HepG2 (cell line): ENCODE data around the gene GALNT1. TPM values are rescaled to one million over a fixed set of nuclear protein-coding genes. Genes with fewer than 3 reads are reported as not detected.
A peak's percentile ranks its signal among the peaks of the same experiment; 100 is the strongest.

Source experiments
- ATAC-seq: fragments of 200-7000 bp; cut with Tn5 transposase; 3 replicates; pipeline ENCODE4 v1.9.1; 2020; ENCODE audit warnings: mild to moderate bottlenecking, moderate library complexity
- BruUV-seq: library from RNA; stranded (reverse); fragments of 400-500 nt; replicated peaks from 2 replicates; lab custom pipeline; 2021; lab: Mats Ljungman, UMichigan
- CTCF ChIA-PET: fragments of 300-600 bp; formaldehyde crosslinking; extraction: SDS; loops from one replicate; lab custom pipeline; 2021; ENCODE audit warnings: low total read pairs, inconsistent platforms, low intra/inter-chr PET ratio; lab: Yijun Ruan, JAX
- POLR2A ChIA-PET: fragments of 350-600 bp; sonication (Branson Sonifier 250); formaldehyde crosslinking; loops from one replicate; lab custom pipeline; 2020; ENCODE audit warnings: antibody characterized with exemption, inconsistent platforms; lab: Yijun Ruan, JAX
- DNase-seq: peaks from one replicate; pipeline ENCODE4 v3.0.0-alpha.2; 2015; ENCODE audit warnings: low spot score
- FAIRE-seq: peaks from 3 replicates; lab custom pipeline; 2011; peaks lifted over from hg19 to GRCh38; lab: Jason Lieb, UNC
- H2AFZ ChIP-seq: one replicate; pipeline ENCODE4 v1.6.1; 2011; ENCODE audit warnings: low read length, inconsistent platforms
- H3K27ac ChIP-seq: fragments of 300-600 bp; 3 replicates; pipeline ENCODE4 v1.8.0; 2011; ENCODE audit warnings: mixed run types, mild to moderate bottlenecking, mixed read lengths, low read length, inconsistent platforms; ENCODE audit not compliant: insufficient read depth; ENCODE audit errors: extremely low read length
- H3K27me3 ChIP-seq, 2 experiments: fragments of 200-600 bp in 1 of 2; 2 replicates in 1 of 2; 3 replicates in 1 of 2; pipeline versions ENCODE4 v1.6.0 to v1.8.0; 2011; ENCODE audit warnings: low read length in 2 of 2, mild to moderate bottlenecking in 2 of 2, moderate library complexity in 2 of 2, inconsistent platforms in 1 of 2; ENCODE audit not compliant: insufficient read depth in 2 of 2, control insufficient read depth in 1 of 2
- H3K36me3 ChIP-seq, 2 experiments: fragments of 200-600 bp in 1 of 2; replicated peaks in 1 of 2; 2 replicates in 1 of 2; 3 replicates in 1 of 2; pipeline versions ENCODE4 v1.5.1 to v1.8.0; 2011; ENCODE audit warnings: low read length in 2 of 2, inconsistent platforms in 1 of 2; ENCODE audit not compliant: insufficient read depth in 2 of 2, control insufficient read depth in 1 of 2
- H3K4me1 ChIP-seq: 2 replicates; pipeline ENCODE4 v1.5.1; 2012; ENCODE audit warnings: low read length, inconsistent platforms; ENCODE audit not compliant: insufficient read depth
- H3K4me2 ChIP-seq: 2 replicates; pipeline ENCODE4 v1.6.0; 2011; ENCODE audit warnings: low read depth, low read length, inconsistent platforms
- H3K4me3 ChIP-seq, 3 experiments: fragments of 200-600 bp in 1 of 3; sonication (generic), shearing (Covaris generic) in 1 of 3; replicated peaks in 1 of 3; 2 replicates each; pipeline ENCODE4 v1.5.1; 2011 to 2016; ENCODE audit warnings: low read length in 3 of 3, inconsistent platforms in 2 of 3, low read depth in 2 of 3, mild to moderate bottlenecking in 2 of 3, control low read depth in 1 of 3, mixed read lengths in 1 of 3; ENCODE audit not compliant: insufficient read depth in 1 of 3
- H3K79me2 ChIP-seq: one replicate; pipeline ENCODE4 v1.6.1; 2011; ENCODE audit warnings: low read length, inconsistent platforms; ENCODE audit not compliant: insufficient read depth
- H3K9ac ChIP-seq: 2 replicates; pipeline ENCODE4 v1.6.0; 2011; ENCODE audit warnings: mild to moderate bottlenecking, low read depth, low read length, inconsistent platforms; ENCODE audit not compliant: insufficient read depth
- H3K9me3 ChIP-seq: 2 replicates; pipeline ENCODE4 v1.5.1; 2012; ENCODE audit warnings: mild to moderate bottlenecking, low read length
- H4K20me1 ChIP-seq: 2 replicates; pipeline ENCODE4 v1.6.0; 2011; ENCODE audit warnings: inconsistent platforms, mild to moderate bottlenecking, low read length, moderate library complexity; ENCODE audit not compliant: insufficient read depth
- KLF11 ChIP-seq: IDR thresholded peaks from 2 replicates; pipeline ENCODE4 v1.6.1; 2016; ENCODE audit warnings: missing compliant biosample characterization
- MAFK ChIP-seq, 2 experiments: IDR thresholded peaks in 1 of 2; conservative IDR thresholded peaks in 1 of 2; 2 replicates each; pipeline ENCODE4 v1.6.1; 2011; ENCODE audit warnings: improper control_type of control experiment in 2 of 2, low read length in 2 of 2
- NFYC ChIP-seq: IDR thresholded peaks from 2 replicates; pipeline ENCODE4 v1.6.1; 2016; ENCODE audit warnings: missing genetic modification reagents, missing compliant biosample characterization
- SRSF4 ChIP-seq: fragments of 200-400 bp; formaldehyde crosslinking; IDR thresholded peaks from one replicate; pipeline ENCODE4 v1.6.1; 2018; ENCODE audit warnings: mild to moderate bottlenecking, low read depth, low read length, moderate library complexity; ENCODE audit not compliant: poor library complexity, severe bottlenecking
- ZNF256 ChIP-seq: sonication (generic); formaldehyde crosslinking; conservative IDR thresholded peaks from 2 replicates; pipeline ENCODE4 v1.4.0; 2020; ENCODE audit warnings: missing genetic modification reagents
- whole genome bisulfite sequencing: methylation state at CpG from one replicate; pipeline ENCODE4 v1.1.6; 2017; ENCODE audit warnings: low lambda C conversion rate; 5-methylcytosine and 5-hydroxymethylcytosine counted together
- in situ Hi-C: cut with HindIII; loops from 2 replicates; pipeline ENCODE4 v1.10.0; 2017; ENCODE audit warnings: low pct_unique_long_range_greater_than_20kb; ENCODE audit not compliant: extremely low pct_ligation_motif_present
- intact Hi-C: fragments of 100-400 bp; cut with micrococcal nuclease; formaldehyde crosslinking; loops from one replicate; pipeline ENCODE4 v1.10.0; 2022; ENCODE audit not compliant: unreplicated experiment
- polyA plus RNA-seq, 8 experiments: library from polyadenylated mRNA; depleted of rRNA in 3 of 8; stranded (reverse) in 7 of 8; unstranded in 1 of 8; fragments of >200 nt; fragmentation: Illumina TruSeq in 4 of 8; extraction: Trizol in 4 of 8; gene quantifications; 2 replicates each; pipeline versions ENCODE4 v1.2.1 to v1.2.3, GENCODE V29; 2011 to 2016; ENCODE audit warnings: low read depth in 4 of 8, missing spikeins in 1 of 8, mixed read lengths in 1 of 8; ENCODE audit not compliant: insufficient read depth in 1 of 8
- total RNA-seq, 5 experiments: library from RNA; depleted of rRNA; stranded (reverse); fragments of >200 nt; fragmentation: Illumina TruSeq; extraction: Trizol; gene quantifications; 2 replicates each; pipeline ENCODE4 v1.2.3, GENCODE V29; 2016; ENCODE audit warnings: low read depth in 1 of 5

Gene GALNT1
- total and polyA plus RNA-seq, 2 of the 13 experiments (the other 11 are each of a cell fraction or from before 2014, with no cell fraction given), result 41.1 to 100 TPM

- Histone ChIP-seq H3K4me1 (no peaks in the 10 kb centered on the region), H3K9ac (no peak overlapping the region), H4K20me1 (no peaks in the 10 kb centered on the region), H3K4me2 (no peak overlapping the region), H3K27ac (no peak overlapping the region), H3K4me3 (no peak overlapping the region), H3K79me2 (no peaks in the 10 kb centered on the region), H2AFZ (no peak overlapping the region), H3K36me3 (no peaks in the 10 kb centered on the region), H3K27me3 (peaks cover 0 to 6% of the 10 kb centered on the region in 2 experiments; a peak in 1 of 5 replicates), H3K9me3 (no peaks in the 10 kb centered on the region)
- ATAC-seq, result no peak
- no peak for DNase-seq
- FAIRE-seq, result no peak
- 0 out of 4 replicates have a peak, but pooled peaks of 1 of the 2 experiments have one; percentile 3 for TF ChIP-seq MAFK (conservative IDR thresholded peaks at IDR 0.05 in 1 of 2, IDR thresholded peaks at IDR 0.05 in 1 of 2; ENCODE audit: low read length in 2 of 2)
- no peak for TF ChIP-seq SRSF4
- ChIA-PET CTCF (no interaction called here), POLR2A (no interaction called here)
- intact Hi-C loops, result no loop called here
- BruUV-seq, result no TSS peak
- in situ Hi-C loops, result no loop called here
These were observed 158.2 kb downstream of the GALNT1 start for GRCh38 chr18:35739778-35740177.

- no peaks in the 10 kb centered on the region for H3K36me3 ChIP-seq
- H3K9me3 ChIP-seq, result peaks cover 7% of the 10 kb centered on the region
- no peak overlapping the region for H3K27ac ChIP-seq
- no peak for ATAC-seq
- no peaks in the 10 kb centered on the region for H3K79me2 ChIP-seq
- H3K4me2 ChIP-seq, result no peak overlapping the region
- no peak for FAIRE-seq
- H3K4me3 ChIP-seq, result no peak overlapping the region
- no peak overlapping the region for H3K9ac ChIP-seq
- ChIA-PET POLR2A (no interaction called here), CTCF (no interaction called here)
- H4K20me1 ChIP-seq, result no peaks in the 10 kb centered on the region
- H3K4me1 ChIP-seq, result no peaks in the 10 kb centered on the region
- WGBS, result 53% methylated on average over 2 of the region's 2 CpGs
- peaks cover 0 to 12% of the 10 kb centered on the region in 2 experiments; a peak in 2 of 5 replicates for H3K27me3 ChIP-seq
- BruUV-seq, result no TSS peak
- no peak overlapping the region for H2AFZ ChIP-seq
- TF ChIP-seq NFYC (CRISPR knock-in tag), result no peak
- no peak for TF ChIP-seq ZNF256
- no peak for TF ChIP-seq KLF11 (CRISPR knock-in tag)
- DNase-seq, result no peak
- in situ Hi-C loops, result no loop called here
- intact Hi-C loops, result no loop called here
These were observed 159.1 kb downstream of the GALNT1 start for GRCh38 chr18:35740656-35741055.
